Naive thymus-derived CD4-positive, alpha-beta T cell (primary cell): ENCODE data around the gene GDAP1L1. TPM values are rescaled to one million over a fixed set of nuclear protein-coding genes. Genes with fewer than 3 reads are reported as not detected.

Experiments
- ATAC-seq: fragments of 150-1000 bp; cut with Tn5 transposase; 2 replicates; pipeline ENCODE4 v1.10.0; 2021; ENCODE audit warnings: mild to moderate bottlenecking, moderate library complexity
- CTCF ChIA-PET: fragments of 350-600 bp; sonication (Branson Sonifier 250); formaldehyde crosslinking; loops from one replicate; lab custom pipeline; 2021; ENCODE audit warnings: antibody characterized with exemption; lab: Charles Lee
- POLR2A ChIA-PET: fragments of 350-600 bp; sonication (Branson Sonifier 250); formaldehyde crosslinking; loops from one replicate; lab custom pipeline; 2021; ENCODE audit warnings: antibody characterized with exemption, inconsistent platforms; lab: Charles Lee
- DNase-seq, 9 donors: peaks; one replicate each; pipeline versions ENCODE4 v3.0.0 to v3.0.0-alpha.2; 2020 to 2022; ENCODE audit warnings: mixed read lengths in 1 of 9
- H3K27ac ChIP-seq: one replicate; pipeline ENCODE4 v1.7.0; 2013; ENCODE audit warnings: mild to moderate bottlenecking, low read depth, low read length, moderate library complexity
- H3K27me3 ChIP-seq, 2 donors: one replicate each; pipeline ENCODE4 v1.7.0; 2013; ENCODE audit warnings: low read length in 2 of 2, mild to moderate bottlenecking in 2 of 2, moderate library complexity in 2 of 2; ENCODE audit not compliant: control insufficient read depth in 2 of 2, insufficient read depth in 2 of 2
- H3K36me3 ChIP-seq, 3 experiments: 1 replicate in 2 of 3; 2 replicates in 1 of 3; pipeline ENCODE4 v1.7.0; 2013; ENCODE audit warnings: low read length in 3 of 3, mild to moderate bottlenecking in 3 of 3, moderate library complexity in 1 of 3; ENCODE audit not compliant: insufficient read depth in 3 of 3, control insufficient read depth in 2 of 3
- H3K4me1 ChIP-seq, 2 donors: one replicate each; pipeline ENCODE4 v1.7.0; 2013; ENCODE audit warnings: low read length in 2 of 2, mild to moderate bottlenecking in 2 of 2, moderate library complexity in 1 of 2; ENCODE audit not compliant: control insufficient read depth in 2 of 2, insufficient read depth in 2 of 2
- H3K4me3 ChIP-seq: 2 replicates; pipeline ENCODE4 v1.7.0; 2013; ENCODE audit warnings: mild to moderate bottlenecking, low read length
- H3K9me3 ChIP-seq, 3 experiments: 1 replicate in 2 of 3; 2 replicates in 1 of 3; pipeline ENCODE4 v1.7.0; 2013; ENCODE audit warnings: low read length in 3 of 3; ENCODE audit not compliant: control insufficient read depth in 2 of 3
- H3K27ac Mint-ChIP-seq, 9 donors: one replicate each; pipeline ENCODE4 v1.8.0; 2020 to 2022; ENCODE audit warnings: mixed read lengths in 9 of 9, mild to moderate bottlenecking in 8 of 9, moderate library complexity in 5 of 9, inconsistent platforms in 2 of 9
- H3K27me3 Mint-ChIP-seq, 5 donors: one replicate each; pipeline ENCODE4 v1.8.0; 2021 to 2022; ENCODE audit warnings: mixed read lengths in 5 of 5, mild to moderate bottlenecking in 1 of 5
- H3K36me3 Mint-ChIP-seq, 5 donors: one replicate each; pipeline ENCODE4 v1.8.0; 2020 to 2022; ENCODE audit warnings: mixed read lengths in 5 of 5, mild to moderate bottlenecking in 3 of 5, inconsistent platforms in 1 of 5
- H3K4me1 Mint-ChIP-seq, 7 donors: one replicate each; pipeline ENCODE4 v1.8.0; 2020 to 2022; ENCODE audit warnings: mixed read lengths in 7 of 7, mild to moderate bottlenecking in 3 of 7, inconsistent platforms in 1 of 7
- H3K4me3 Mint-ChIP-seq, 10 donors: one replicate each; pipeline ENCODE4 v1.8.0; 2020 to 2022; ENCODE audit warnings: mild to moderate bottlenecking in 10 of 10, mixed read lengths in 10 of 10, moderate library complexity in 6 of 10, inconsistent platforms in 2 of 10
- H3K9me3 Mint-ChIP-seq, 11 donors: one replicate each; pipeline ENCODE4 v1.8.0; 2020 to 2022; ENCODE audit warnings: mixed read lengths in 11 of 11, mild to moderate bottlenecking in 4 of 11, inconsistent platforms in 1 of 11, moderate library complexity in 1 of 11
- intact Hi-C, 2 donors: fragments of 100-400 bp; cut with micrococcal nuclease; formaldehyde crosslinking; loops; one replicate each; pipeline ENCODE4 v1.15.1; 2023
- polyA plus RNA-seq, 2 donors: library from polyadenylated mRNA; unstranded; fragments of 300-500 nt; fragmentation: Illumina TruSeq; gene quantifications; one replicate each; pipeline ENCODE4 v1.2.3, GENCODE V29; 2021
- total RNA-seq, 6 experiments: library from RNA in 5 of 6; stranded (reverse) in 5 of 6; gene quantifications; 1 replicate in 5 of 6; 2 replicates in 1 of 6; pipeline ENCODE4 v1.2.3 and lab custom pipeline; 2021 to 2026

GDAP1L1 gene
- total and polyA plus RNA-seq, 7 experiments from 2014 or later, result not detected

GRCh38 chr20:44204156-44204831, 42.8 kb upstream of the GDAP1L1 start:
- Histone ChIP-seq H3K9me3 (no peaks in the 10 kb centered on the region), H3K4me3 (no peak overlapping the region), H3K4me1 (peaks cover 5 to 12% of the 10 kb centered on the region in 2 donors), H3K27me3 (no peaks in the 10 kb centered on the region), H3K27ac (no peak overlapping the region), H3K36me3 (peaks cover 13 to 62% (median 20%) of the 10 kb centered on the region in 3 experiments)
- peaks cover 0 to 2% (median 0%) of the 10 kb centered on the region in 11 donors for H3K9me3 Mint-ChIP-seq
- H3K27ac Mint-ChIP-seq, result peak overlapping the region in 1 of 9 donors; percentile 9
- peaks cover 8 to 48% (median 32%) of the 10 kb centered on the region in 5 donors for H3K36me3 Mint-ChIP-seq
- H3K4me3 Mint-ChIP-seq, result no peak overlapping the region
- no peaks in the 10 kb centered on the region for H3K27me3 Mint-ChIP-seq
- H3K4me1 Mint-ChIP-seq, result peaks cover 40 to 86% (median 78%) of the 10 kb centered on the region in 7 donors
- intact Hi-C loops, result no loop called here
- DNase-seq (no peak), ATAC-seq (no peak)
- CTCF ChIA-PET, result interaction anchor here (0.7 to 1.5 kb wide), 2 partner anchors 13 to 15 kb away, joined by 4 read pairs; no protein-coding TSS in a partner anchor
- POLR2A ChIA-PET, result no interaction called here

- Mint-ChIP-seq H3K4me1 (peaks cover 45 to 86% (median 78%) of the 10 kb centered on the region in 7 donors), H3K27me3 (no peaks in the 10 kb centered on the region), H3K27ac (no peak overlapping the region), H3K9me3 (peaks cover 0 to 2% (median 0%) of the 10 kb centered on the region in 11 donors), H3K4me3 (no peak overlapping the region), H3K36me3 (peaks cover 8 to 42% (median 27%) of the 10 kb centered on the region in 5 donors)
- Histone ChIP-seq H3K36me3 (peaks cover 7 to 56% (median 19%) of the 10 kb centered on the region in 3 experiments), H3K4me1 (peaks cover 11 to 13% of the 10 kb centered on the region in 2 donors), H3K9me3 (no peaks in the 10 kb centered on the region), H3K4me3 (no peak overlapping the region), H3K27me3 (no peaks in the 10 kb centered on the region), H3K27ac (no peak overlapping the region)
- intact Hi-C loops, result no loop called here
- DNase-seq (no peak), ATAC-seq (no peak)
- ChIA-PET POLR2A (no interaction called here), CTCF (interaction anchor here (0.7 to 1.5 kb wide), 2 partner anchors 14 kb away, joined by 4 read pairs; no protein-coding TSS in a partner anchor)
Measured at GRCh38 chr20:44204832-44205215, 42.3 kb upstream of the GDAP1L1 start.

GRCh38 chr20:44206132-44206531, 41.0 kb upstream of the GDAP1L1 start:
- peaks cover 39 to 82% (median 69%) of the 10 kb centered on the region in 7 donors for H3K4me1 Mint-ChIP-seq
- peaks cover 0 to 31% (median 17%) of the 10 kb centered on the region in 5 donors for H3K36me3 Mint-ChIP-seq
- POLR2A ChIA-PET, result interaction anchor here (0.6 kb wide), 1 partner anchor 12 kb away, joined by 3 read pairs; no protein-coding TSS in a partner anchor
- Histone ChIP-seq H3K9me3 (no peaks in the 10 kb centered on the region), H3K4me1 (peaks cover 13% of the 10 kb centered on the region in 2 donors), H3K27me3 (no peaks in the 10 kb centered on the region), H3K27ac (no peak overlapping the region), H3K4me3 (no peak overlapping the region), H3K36me3 (peaks cover 6 to 50% (median 6%) of the 10 kb centered on the region in 3 experiments)
- ATAC-seq (no peak), DNase-seq (no peak)
- H3K9me3 Mint-ChIP-seq, result peaks cover 0 to 5% (median 0%) of the 10 kb centered on the region in 11 donors
- H3K27ac Mint-ChIP-seq, result peak overlapping the region in 1 of 9 donors; percentile 54
- CTCF ChIA-PET, result no interaction called here
- intact Hi-C loops, result no loop called here
- H3K27me3 Mint-ChIP-seq, result peaks cover 0 to 4% (median 0%) of the 10 kb centered on the region in 5 donors
- H3K4me3 Mint-ChIP-seq, result no peak overlapping the region

- H3K36me3 ChIP-seq, result peaks cover 0 to 40% (median 4%) of the 10 kb centered on the region in 3 experiments
- peaks cover 0 to 4% (median 0%) of the 10 kb centered on the region in 5 donors for H3K27me3 Mint-ChIP-seq
- peak overlapping the region in 8 of 10 donors; percentile 4 to 98 (median 60) for H3K4me3 Mint-ChIP-seq
- peak overlapping the region in 5 of 9 donors; percentile 39 to 97 (median 58) for H3K27ac Mint-ChIP-seq
- peaks cover 0 to 4% (median 0%) of the 10 kb centered on the region in 11 donors for H3K9me3 Mint-ChIP-seq
- peaks cover 34 to 83% (median 71%) of the 10 kb centered on the region in 7 donors for H3K4me1 Mint-ChIP-seq
- ChIA-PET CTCF (interaction anchor here (0.6 to 2.6 kb wide), 2 partner anchors 11 to 104 kb away, joined by 4 to 7 read pairs; partner anchors contain the start of gene FITM2), POLR2A (interaction anchor here (0.6 kb wide), 1 partner anchor 90 kb away, joined by 3 read pairs; no protein-coding TSS in a partner anchor)
- H3K4me1 ChIP-seq, result peaks cover 21 to 23% of the 10 kb centered on the region in 2 donors
- H3K27ac ChIP-seq, result no peak overlapping the region
- no peaks in the 10 kb centered on the region for H3K27me3 ChIP-seq
- peaks cover 0 to 24% (median 10%) of the 10 kb centered on the region in 5 donors for H3K36me3 Mint-ChIP-seq
- DNase-seq (no peak), ATAC-seq (no peak)
- intact Hi-C loops, result no loop called here
- no peaks in the 10 kb centered on the region for H3K9me3 ChIP-seq
- H3K4me3 ChIP-seq, result no peak overlapping the region
Measured at GRCh38 chr20:44207126-44207723, 39.9 kb upstream of the GDAP1L1 start.

GRCh38 chr20:44208165-44208564, 38.9 kb upstream of the GDAP1L1 start:
- ATAC-seq (no peak), DNase-seq (no peak)
- peak overlapping the region; percentile 90 to 100 (median 95) for H3K4me3 Mint-ChIP-seq
- ChIA-PET CTCF (interaction anchor here (0.9 to 2.6 kb wide), 2 partner anchors 10 to 104 kb away, joined by 3 to 7 read pairs; no protein-coding TSS in a partner anchor), POLR2A (interaction anchor here (0.5 kb wide), 1 partner anchor 1181 kb away, joined by 3 read pairs; no protein-coding TSS in a partner anchor)
- H3K9me3 Mint-ChIP-seq, result peaks cover 0 to 4% (median 0%) of the 10 kb centered on the region in 11 donors
- Histone ChIP-seq H3K4me3 (no peak overlapping the region), H3K9me3 (no peaks in the 10 kb centered on the region), H3K4me1 (peaks cover 23 to 25% of the 10 kb centered on the region in 2 donors), H3K27me3 (no peaks in the 10 kb centered on the region), H3K27ac (peak overlapping the region; percentile 97), H3K36me3 (peaks cover 0 to 31% (median 0%) of the 10 kb centered on the region in 3 experiments)
- peaks cover 0 to 18% (median 10%) of the 10 kb centered on the region in 5 donors for H3K36me3 Mint-ChIP-seq
- H3K4me1 Mint-ChIP-seq, result peaks cover 34 to 83% (median 71%) of the 10 kb centered on the region in 7 donors
- intact Hi-C loops, result no loop called here
- peaks cover 0 to 4% (median 0%) of the 10 kb centered on the region in 5 donors for H3K27me3 Mint-ChIP-seq
- peak overlapping the region in 5 of 9 donors; percentile 36 to 99 (median 98) for H3K27ac Mint-ChIP-seq

GRCh38 chr20:44208770-44209169, 38.3 kb upstream of the GDAP1L1 start:
- no peaks in the 10 kb centered on the region for H3K9me3 ChIP-seq
- peaks cover 34 to 77% (median 65%) of the 10 kb centered on the region in 7 donors for H3K4me1 Mint-ChIP-seq
- peak overlapping the region; percentile 97 for H3K27ac ChIP-seq
- peak overlapping the region; percentile 90 to 100 (median 95) for H3K4me3 Mint-ChIP-seq
- H3K27me3 Mint-ChIP-seq, result peaks cover 0 to 4% (median 0%) of the 10 kb centered on the region in 5 donors
- no peak overlapping the region for H3K4me3 ChIP-seq
- no peak for DNase-seq
- peaks cover 0 to 30% (median 0%) of the 10 kb centered on the region in 3 experiments for H3K36me3 ChIP-seq
- peaks cover 0 to 4% (median 0%) of the 10 kb centered on the region in 11 donors for H3K9me3 Mint-ChIP-seq
- peaks cover 0 to 16% (median 5%) of the 10 kb centered on the region in 5 donors for H3K36me3 Mint-ChIP-seq
- intact Hi-C loops, result no loop called here
- ChIA-PET CTCF (interaction anchor here (0.9 to 2.6 kb wide), 2 partner anchors 9 to 103 kb away, joined by 3 to 7 read pairs; no protein-coding TSS in a partner anchor), POLR2A (no interaction called here)
- peak overlapping the region; percentile 81 to 99 (median 98) for H3K27ac Mint-ChIP-seq
- H3K27me3 ChIP-seq, result no peaks in the 10 kb centered on the region
- peaks cover 23 to 25% of the 10 kb centered on the region in 2 donors for H3K4me1 ChIP-seq
- no peak for ATAC-seq
